ENCODE data around the gene MAGI2.

DNA sequence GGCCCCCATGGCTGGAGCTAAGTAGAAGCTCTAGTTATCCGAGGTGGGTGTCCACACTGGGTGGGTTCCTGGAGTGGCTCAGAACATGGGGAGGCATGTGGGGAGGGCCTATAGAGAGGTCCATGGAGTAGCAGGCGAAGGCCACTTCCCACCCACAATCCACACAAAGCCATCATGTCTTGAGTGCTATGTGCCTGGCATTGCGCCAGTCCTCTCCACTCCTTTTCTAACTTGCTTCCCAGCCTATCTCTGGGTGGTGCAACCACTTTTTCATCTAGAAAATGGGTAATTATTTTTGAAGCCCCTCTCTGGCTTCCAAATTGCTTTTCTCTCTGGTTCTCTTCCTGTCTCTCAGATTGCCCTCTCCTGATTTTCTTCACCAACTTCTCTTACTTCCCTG lies 1391.3 kb downstream of the MAGI2 start:
- TF ChIP-seq EZH2 (IDR thresholded peaks at IDR 0.05; ENCODE audit: insufficient read depth, poor library complexity, severe bottlenecking) (no peak), EZH2phosphoT487 (IDR thresholded peaks at IDR 0.05; ENCODE audit: insufficient read depth, low read depth) (no peak)
